T47D (cell line): ENCODE data around the gene ABHD10.

Experiments
- DNase-seq, 2 experiments: peaks; one replicate each; pipeline versions ENCODE4 v3.0.0 to v3.0.0-alpha.2; 2011 to 2012; ENCODE audit warnings: low read depth in 1 of 2, low spot score in 1 of 2
- JUND ChIP-seq: IDR thresholded peaks from 2 replicates; pipeline ENCODE4 v1.6.1; 2012; ENCODE audit warnings: low read depth
- in situ Hi-C: cut with HindIII; loops from 2 replicates; pipeline ENCODE4 v1.10.0; 2016; ENCODE audit warnings: low sequenced_read_pairs, low pct_unique_long_range_greater_than_20kb

The ABHD10 gene

GRCh38 chr3:111952866-111953450 is 25.9 kb upstream of the ABHD10 start:
- no peak for TF ChIP-seq JUND
- in situ Hi-C loops, result no loop called here
- DNase-seq, result no peak

GRCh38 chr3:111954228-111954990 is 24.4 kb upstream of the ABHD10 start:
- TF ChIP-seq JUND, result no peak
- DNase-seq, result no peak
- in situ Hi-C loops, result no loop called here

GRCh38 chr3:111955876-111956275 is 22.9 kb upstream of the ABHD10 start:
- no peak for DNase-seq

GRCh38 chr3:111956449-111956848 is 22.4 kb upstream of the ABHD10 start:
- TF ChIP-seq JUND, result no peak
- in situ Hi-C loops, result no loop called here
- no peak for DNase-seq

More at GRCh38 chr3:111955876-111956275, 22.9 kb upstream of the ABHD10 start:
- TF ChIP-seq JUND, result no peak
- in situ Hi-C loops, result no loop called here

GRCh38 chr3:111956995-111957734 is 21.7 kb upstream of the ABHD10 start:
- no peak for DNase-seq
- in situ Hi-C loops, result no loop called here
- TF ChIP-seq JUND, result no peak

GRCh38 chr3:111961461-111962164 is 17.2 kb upstream of the ABHD10 start:
- no peak for TF ChIP-seq JUND
- no peak for DNase-seq
- in situ Hi-C loops, result no loop called here

GRCh38 chr3:111963424-111963823 is 15.4 kb upstream of the ABHD10 start:
- DNase-seq, result no peak
- in situ Hi-C loops, result no loop called here
- TF ChIP-seq JUND, result no peak

GRCh38 chr3:111965484-111965883 is 13.3 kb upstream of the ABHD10 start:
- DNase-seq, result no peak
- in situ Hi-C loops, result no loop called here
- TF ChIP-seq JUND, result no peak

GRCh38 chr3:111967068-111967467 is 11.8 kb upstream of the ABHD10 start:
- no peak for DNase-seq
- TF ChIP-seq JUND, result no peak
- in situ Hi-C loops, result no loop called here

- in situ Hi-C loops, result no loop called here
- TF ChIP-seq JUND, result no peak
- peak; percentile 3 to 78 for DNase-seq
These were observed 11.1 kb upstream of the ABHD10 start for GRCh38 chr3:111967651-111968274.

GRCh38 chr3:111968319-111969054 is 10.3 kb upstream of the ABHD10 start:
- in situ Hi-C loops, result no loop called here
- DNase-seq, result no peak

GRCh38 chr3:111970376-111970775 is 8.4 kb upstream of the ABHD10 start:
- DNase-seq, result no peak
- in situ Hi-C loops, result no loop called here
- no peak for TF ChIP-seq JUND

More at GRCh38 chr3:111968319-111969054, 10.3 kb upstream of the ABHD10 start:
- no peak for TF ChIP-seq JUND
